ENCODE results near the gene SGIP1. TPM values are rescaled to one million over a fixed set of nuclear protein-coding genes. Genes with fewer than 3 reads are reported as not detected.

Gene SGIP1
- total RNA-seq, 4 donors from 2014 or later: 1.9 to 8.8 (median 4.8) TPM

GRCh38 chr1:66747501-66747900 lies 213.5 kb downstream of the SGIP1 start:
- ATAC-seq (ENCODE audit: low FRiP score) (no peak), DNase-seq (ENCODE audit: low spot score) (no peak)
- no peak for TF ChIP-seq CTCF (IDR thresholded peaks at IDR 0.05)

GRCh38 chr1:66750577-66750976 lies 216.6 kb downstream of the SGIP1 start:
- ATAC-seq (ENCODE audit: low FRiP score) (no peak), DNase-seq (ENCODE audit: low spot score) (no peak)
- TF ChIP-seq CTCF (IDR thresholded peaks at IDR 0.05): no peak

- no peak for TF ChIP-seq CTCF (IDR thresholded peaks at IDR 0.05)
- DNase-seq (ENCODE audit: low spot score): no peak
- ATAC-seq (ENCODE audit: low FRiP score): no peak
Measured at GRCh38 chr1:66751160-66751559, 217.2 kb downstream of the SGIP1 start.

- no peak for TF ChIP-seq CTCF (IDR thresholded peaks at IDR 0.05)
- ATAC-seq (ENCODE audit: low FRiP score) (no peak), DNase-seq (ENCODE audit: low spot score) (no peak)
Measured at GRCh38 chr1:66752000-66752592, 218.1 kb downstream of the SGIP1 start, which contains the start of gene DYNLT5. Gene DYNLT5, plus strand, starts transcription at chr1:66752459. Its CDS starts 2,200 bp downstream, at chr1:66754659.

GRCh38 chr1:66752671-66753371 lies 218.9 kb downstream of the SGIP1 start:
- no peak for ATAC-seq (ENCODE audit: low FRiP score)

GRCh38 chr1:66757722-66758240 lies 223.8 kb downstream of the SGIP1 start:
- ATAC-seq (ENCODE audit: low FRiP score) (no peak), DNase-seq (ENCODE audit: low spot score) (no peak)
- TF ChIP-seq CTCF (IDR thresholded peaks at IDR 0.05): no peak

More at GRCh38 chr1:66752671-66753371, 218.9 kb downstream of the SGIP1 start:
- no peak for TF ChIP-seq CTCF (IDR thresholded peaks at IDR 0.05)
- no peak for DNase-seq (ENCODE audit: low spot score)
